NCI-H128 (cell line): ENCODE measurements around the gene METTL8.
"Not testable (repeated sequence)": the region's sequence is repeated elsewhere in the genome, so short reads cannot be mapped to it uniquely, and the experiment has no call there.

Source experiments
- DNase-seq: peaks from one replicate; lab custom pipeline; 2025; ENCODE audit not compliant: unreplicated experiment; lab: John Stamatoyannopoulos, UW

METTL8 gene

GRCh38 chr2:171316220-171316619, 117.6 kb downstream of the METTL8 start:
- DNase-seq = no peak

- DNase-seq = no peak
Observed at GRCh38 chr2:171315781-171316180, 118.0 kb downstream of the METTL8 start.

GRCh38 chr2:171312182-171312581, 121.6 kb downstream of the METTL8 start:
- DNase-seq = not testable (repeated sequence)

- not testable (repeated sequence) for DNase-seq
Observed at GRCh38 chr2:171311589-171311988, 122.2 kb downstream of the METTL8 start.

GRCh38 chr2:171310889-171311288, 122.9 kb downstream of the METTL8 start:
- no peak for DNase-seq

GRCh38 chr2:171309455-171310286, 124.1 kb downstream of the METTL8 start:
- DNase-seq = no peak

- no peak for DNase-seq
Observed at GRCh38 chr2:171308280-171309054, 125.3 kb downstream of the METTL8 start.

- no peak for DNase-seq
Observed at GRCh38 chr2:171307560-171307959, 126.2 kb downstream of the METTL8 start.

- no peak for DNase-seq
Observed at GRCh38 chr2:171297956-171298355, 135.8 kb downstream of the METTL8 start.

GRCh38 chr2:171294608-171295007, 139.2 kb downstream of the METTL8 start:
- DNase-seq = no peak

- DNase-seq = no peak
Observed at GRCh38 chr2:171293661-171294060, 140.1 kb downstream of the METTL8 start.

GRCh38 chr2:171289991-171290390, 143.8 kb downstream of the METTL8 start:
- no peak for DNase-seq

GRCh38 chr2:171289316-171289715, 144.5 kb downstream of the METTL8 start:
- DNase-seq = no peak

- no peak for DNase-seq
Observed at GRCh38 chr2:171287611-171288010, 146.2 kb downstream of the METTL8 start.

- no peak for DNase-seq
Observed at GRCh38 chr2:171287036-171287571, 146.7 kb downstream of the METTL8 start.

GRCh38 chr2:171281110-171281509, 152.7 kb downstream of the METTL8 start:
- no peak for DNase-seq

- DNase-seq = no peak
Observed at GRCh38 chr2:171279983-171280790, 153.6 kb downstream of the METTL8 start.

GRCh38 chr2:171274757-171275156, 159.0 kb downstream of the METTL8 start:
- no peak for DNase-seq

- DNase-seq = no peak
Observed at GRCh38 chr2:171271971-171272436, 161.8 kb downstream of the METTL8 start.

GRCh38 chr2:171271386-171271785, 162.4 kb downstream of the METTL8 start:
- no peak for DNase-seq
